ENCODE results near the gene KIF16B. TPM values are rescaled to one million over a fixed set of nuclear protein-coding genes. Genes with fewer than 3 reads are reported as not detected.

The KIF16B gene
- total and polyA plus RNA-seq, 2 of the 13 experiments (the other 11 are each of a cell fraction or from before 2014, with no cell fraction given) = 6.9 to 18.0 TPM

GRCh38 chr20:16423311-16424212, 149.7 kb downstream of the KIF16B start:
- Histone ChIP-seq H3K79me2 (ENCODE audit: insufficient read depth, low read length) (no peaks in the 10 kb centered on the region), H4K20me1 (ENCODE audit: insufficient read depth, low read length) (no peaks in the 10 kb centered on the region), H3K36me3 (replicated peaks in 1 of 2; ENCODE audit: control insufficient read depth in 1 of 2, insufficient read depth in 2 of 2, low read length in 2 of 2) (peaks cover 2 to 20% of the 10 kb centered on the region in 2 experiments; a peak in 4 of 5 replicates), H3K9me3 (ENCODE audit: low read length) (no peaks in the 10 kb centered on the region), H3K27ac (ENCODE audit: extremely low read length, insufficient read depth, low read length) (no peak overlapping the region), H3K27me3 (ENCODE audit: control insufficient read depth in 1 of 2, insufficient read depth in 2 of 2, low read length in 2 of 2) (no peaks in the 10 kb centered on the region), H3K4me1 (ENCODE audit: insufficient read depth, low read length) (0 out of 2 replicates have a peak, but pooled peaks cover 4% of the 10 kb centered on the region), H3K4me3 (replicated peaks in 1 of 3; ENCODE audit: insufficient read depth in 1 of 3, low read depth in 2 of 3, low read length in 3 of 3) (no peak overlapping the region), H3K9ac (ENCODE audit: insufficient read depth, low read depth, low read length) (no peak overlapping the region), H3K4me2 (ENCODE audit: low read depth, low read length) (no peak overlapping the region), H2AFZ (ENCODE audit: low read length) (no peak overlapping the region)
- CTCF ChIA-PET (ENCODE audit: low intra/inter-chr PET ratio, low total read pairs) = no interaction called here
- BruUV-seq (replicated peaks) = no TSS peak
- 89% methylated on average over 4 of the region's 4 CpGs for WGBS (ENCODE audit: low lambda C conversion rate)
- peak; percentile 34; the same call in 1 of the 3 replicates for ATAC-seq
- no peak for DNase-seq (ENCODE audit: low spot score)
- in situ Hi-C loops (cut with HindIII; ENCODE audit: extremely low pct_ligation_motif_present, low pct_unique_long_range_greater_than_20kb) = no loop called here
- no peak for FAIRE-seq
- TF ChIP-seq HOXA3 (CRISPR knock-in tag; IDR thresholded peaks at IDR 0.05) = no peak
- TF ChIP-seq ZNF24 (IDR thresholded peaks at IDR 0.05) = no peak
- TF ChIP-seq ZNF775 (CRISPR knock-in tag; IDR thresholded peaks at IDR 0.05; ENCODE audit: borderline replicate concordance) = no peak
- no peak for TF ChIP-seq ZFP62 (CRISPR knock-in tag; IDR thresholded peaks at IDR 0.05)
- TF ChIP-seq ZSCAN29 (CRISPR knock-in tag; conservative IDR thresholded peaks at IDR 0.05) = no peak
- TF ChIP-seq JARID2 (CRISPR knock-in tag; IDR thresholded peaks at IDR 0.05; ENCODE audit: insufficient replicate concordance) = no peak
- no peak for TF ChIP-seq CSRNP1 (CRISPR knock-in tag; IDR thresholded peaks at IDR 0.05)
- intact Hi-C loops (cut with micrococcal nuclease; ENCODE audit: unreplicated experiment) = no loop called here
- POLR2A ChIA-PET = no interaction called here
